ENCODE results near the gene CTAG1B.
"Not testable (repeated sequence)": the region's sequence is repeated elsewhere in the genome, so short reads cannot be mapped to it uniquely, and the experiment has no call there.

The CTAG1B gene

GRCh38 chrX:154594491-154594890 lies 24.6 kb downstream of the CTAG1B start:
- DNase-seq (ENCODE audit: extremely low spot score, insufficient read length, low read depth) (no peak), FAIRE-seq (no peak)

GRCh38 chrX:154593201-154593600 lies 25.9 kb downstream of the CTAG1B start:
- DNase-seq (ENCODE audit: extremely low spot score, insufficient read length, low read depth) (no peak), FAIRE-seq (no peak)

GRCh38 chrX:154592505-154592904 lies 26.6 kb downstream of the CTAG1B start:
- DNase-seq (ENCODE audit: extremely low spot score, insufficient read length, low read depth) (no peak), FAIRE-seq (no peak)

GRCh38 chrX:154590415-154590814 lies 28.7 kb downstream of the CTAG1B start:
- not testable (repeated sequence) for DNase-seq (ENCODE audit: extremely low spot score, insufficient read length, low read depth)
- peak; percentile 52 for FAIRE-seq

DNA sequence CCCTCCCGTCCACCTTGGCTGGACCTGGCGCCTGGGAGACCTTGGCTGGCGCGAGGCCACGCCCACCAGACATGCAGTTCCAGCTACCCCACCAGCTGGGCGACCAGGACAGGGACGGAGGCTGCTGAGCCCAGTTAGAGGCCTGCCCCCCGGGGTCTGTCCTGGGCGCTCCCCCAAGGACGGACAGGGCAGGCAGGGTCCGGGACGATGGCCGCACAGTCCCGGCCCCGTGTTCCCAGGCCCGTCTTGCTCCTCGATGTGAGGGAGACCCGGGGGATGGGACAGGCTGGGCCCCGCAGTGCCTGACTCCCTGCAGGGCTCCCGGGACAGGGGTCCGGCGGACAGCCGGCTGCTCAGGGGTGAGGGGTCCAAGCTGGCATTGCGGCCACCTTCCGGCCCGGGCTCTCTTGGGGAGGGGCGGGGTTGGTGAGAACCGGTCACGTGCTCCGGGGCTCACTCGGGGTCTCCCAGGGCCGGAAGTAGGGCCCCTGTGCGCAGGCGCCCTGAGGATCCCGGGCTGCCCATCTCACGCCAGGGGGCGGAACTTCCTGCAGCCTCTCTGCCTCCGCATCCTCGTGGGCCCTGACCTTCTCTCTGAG lies 34.4 kb downstream of the CTAG1B start, which contains the start of gene CTAG1A:
TSS of gene CTAG1A (plus strand) at position 549 of the 599 bp plus-strand sequence. CDS start 74 bp downstream, outside the sequence.
- not testable (repeated sequence) for FAIRE-seq

GRCh38 chrX:154582994-154583393 lies 36.1 kb downstream of the CTAG1B start:
- FAIRE-seq; DNase-seq (ENCODE audit: extremely low spot score, insufficient read length, low read depth): not testable (repeated sequence)

More for the DNA sequence above, 34.4 kb downstream of the CTAG1B start, which contains the start of gene CTAG1A:
- not testable (repeated sequence) for DNase-seq (ENCODE audit: extremely low spot score, insufficient read length, low read depth)

DNA sequence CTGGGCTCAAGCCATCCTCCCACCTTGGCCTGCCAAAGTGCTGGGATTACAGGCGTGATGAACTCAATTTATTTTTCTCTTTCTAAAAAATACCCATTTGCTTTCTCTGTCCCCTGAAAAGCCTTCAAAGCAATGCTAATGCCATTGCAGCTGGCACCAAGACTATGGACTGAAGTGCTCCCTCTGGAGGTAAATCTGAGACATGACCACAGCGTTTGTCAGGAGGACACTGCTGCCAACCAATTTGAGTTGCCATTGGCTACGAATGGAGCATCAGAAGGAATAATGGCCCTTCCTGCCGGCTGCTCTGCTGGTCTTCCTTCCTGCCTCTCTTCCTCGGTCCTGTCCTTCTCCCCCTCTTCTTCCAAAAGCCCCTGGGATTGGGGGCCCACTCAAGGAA lies 44.0 kb downstream of the CTAG1B start:
- not testable (repeated sequence) for DNase-seq (ENCODE audit: extremely low spot score, insufficient read length, low read depth)
- FAIRE-seq: peak; percentile 90

DNA sequence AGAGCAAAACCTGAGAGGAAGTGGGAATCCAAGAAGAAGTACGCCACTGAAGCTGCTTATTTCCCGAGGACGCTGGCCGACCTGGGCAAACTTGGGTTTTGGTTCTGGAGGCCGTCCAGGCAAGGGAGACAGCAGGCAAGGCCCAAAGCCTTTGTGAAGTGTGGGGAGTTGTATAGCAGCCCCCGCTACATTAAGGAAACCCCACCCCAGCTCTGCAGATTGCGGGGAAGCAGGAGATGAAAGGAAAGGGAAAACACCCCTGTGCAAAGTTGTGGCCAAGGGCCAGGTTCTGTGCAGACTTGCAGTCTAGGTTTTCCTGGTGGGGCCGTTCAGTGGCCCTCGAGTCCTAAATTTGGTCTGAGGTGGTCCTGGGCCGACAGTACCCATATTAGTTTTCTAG lies 46.0 kb downstream of the CTAG1B start:
- FAIRE-seq; DNase-seq (ENCODE audit: extremely low spot score, insufficient read length, low read depth): not testable (repeated sequence)

GRCh38 chrX:154570361-154570760 lies 48.7 kb downstream of the CTAG1B start:
- peak; percentile 82 for FAIRE-seq
- DNase-seq (ENCODE audit: extremely low spot score, insufficient read length, low read depth): not testable (repeated sequence)
